Sigmoid colon (tissue), 4 donors: ENCODE results near the gene INCA1.

Experiments used
- EP300 ChIP-seq, 4 donors: sonication (generic); formaldehyde crosslinking; IDR thresholded peaks; one replicate each; pipeline ENCODE4 v1.6.1; 2017; ENCODE audit warnings: antibody characterized with exemption in 4 of 4
- TF ChIP-seq, protein P1 (sequence below), 4 experiments: fragments of 450-650 bp in 3 of 4; fragments of 200-600 bp in 1 of 4; IDR thresholded peaks; one replicate each; pipeline ENCODE4 v1.5.1; 2016 to 2019; ENCODE audit warnings: antibody characterized with exemption in 4 of 4, mild to moderate bottlenecking in 3 of 4, moderate library complexity in 2 of 4

GRCh38 chr17:4942760-4943508, 54.4 kb downstream of the INCA1 start:
- TF ChIP-seq, protein P1, sequence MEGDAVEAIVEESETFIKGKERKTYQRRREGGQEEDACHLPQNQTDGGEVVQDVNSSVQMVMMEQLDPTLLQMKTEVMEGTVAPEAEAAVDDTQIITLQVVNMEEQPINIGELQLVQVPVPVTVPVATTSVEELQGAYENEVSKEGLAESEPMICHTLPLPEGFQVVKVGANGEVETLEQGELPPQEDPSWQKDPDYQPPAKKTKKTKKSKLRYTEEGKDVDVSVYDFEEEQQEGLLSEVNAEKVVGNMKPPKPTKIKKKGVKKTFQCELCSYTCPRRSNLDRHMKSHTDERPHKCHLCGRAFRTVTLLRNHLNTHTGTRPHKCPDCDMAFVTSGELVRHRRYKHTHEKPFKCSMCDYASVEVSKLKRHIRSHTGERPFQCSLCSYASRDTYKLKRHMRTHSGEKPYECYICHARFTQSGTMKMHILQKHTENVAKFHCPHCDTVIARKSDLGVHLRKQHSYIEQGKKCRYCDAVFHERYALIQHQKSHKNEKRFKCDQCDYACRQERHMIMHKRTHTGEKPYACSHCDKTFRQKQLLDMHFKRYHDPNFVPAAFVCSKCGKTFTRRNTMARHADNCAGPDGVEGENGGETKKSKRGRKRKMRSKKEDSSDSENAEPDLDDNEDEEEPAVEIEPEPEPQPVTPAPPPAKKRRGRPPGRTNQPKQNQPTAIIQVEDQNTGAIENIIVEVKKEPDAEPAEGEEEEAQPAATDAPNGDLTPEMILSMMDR (IDR thresholded peaks at IDR 0.05) = no peak
- no peak for TF ChIP-seq EP300 (IDR thresholded peaks at IDR 0.05)
